ENCODE measurements around the gene GFRA4.

DNA sequence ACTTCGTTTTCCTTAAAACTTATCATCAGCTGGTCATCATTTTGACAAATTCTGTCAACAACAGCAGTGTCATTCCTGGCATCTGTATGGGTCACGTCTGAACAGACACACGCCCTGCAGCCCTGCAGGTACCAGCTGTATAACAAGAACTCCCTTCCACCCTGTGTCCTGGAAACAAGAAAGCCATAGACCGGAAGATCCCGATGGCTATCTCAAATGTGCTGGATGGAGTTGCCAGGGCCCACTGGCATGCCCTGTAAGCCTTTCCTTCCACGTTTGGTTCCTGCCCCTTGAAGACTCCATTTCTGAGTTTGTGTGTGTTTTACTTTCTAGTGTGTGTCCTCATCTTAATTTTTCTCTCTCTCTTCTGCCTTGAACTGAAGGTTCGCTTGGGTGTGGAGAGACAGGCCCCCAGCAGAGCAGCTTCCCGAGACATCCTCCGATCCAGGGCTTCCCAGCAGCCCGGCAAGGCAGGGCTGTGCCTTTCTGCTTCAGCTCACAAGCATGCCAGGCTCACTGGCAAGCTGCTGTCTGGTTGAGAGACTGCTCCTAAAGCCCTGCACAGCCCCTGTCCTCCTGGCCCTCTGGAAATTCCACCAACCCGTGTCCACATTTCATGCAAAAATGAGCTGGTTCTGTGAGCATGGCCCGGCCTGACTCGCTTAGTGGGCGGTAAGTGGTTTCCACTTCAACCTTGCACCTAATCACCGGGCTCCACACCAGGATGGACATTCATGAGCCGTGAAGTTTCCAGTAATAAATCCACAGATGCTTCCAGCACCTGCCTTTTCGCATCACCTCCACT is 8.7 kb downstream of the GFRA4 start:
- TF ChIP-seq, protein P1, sequence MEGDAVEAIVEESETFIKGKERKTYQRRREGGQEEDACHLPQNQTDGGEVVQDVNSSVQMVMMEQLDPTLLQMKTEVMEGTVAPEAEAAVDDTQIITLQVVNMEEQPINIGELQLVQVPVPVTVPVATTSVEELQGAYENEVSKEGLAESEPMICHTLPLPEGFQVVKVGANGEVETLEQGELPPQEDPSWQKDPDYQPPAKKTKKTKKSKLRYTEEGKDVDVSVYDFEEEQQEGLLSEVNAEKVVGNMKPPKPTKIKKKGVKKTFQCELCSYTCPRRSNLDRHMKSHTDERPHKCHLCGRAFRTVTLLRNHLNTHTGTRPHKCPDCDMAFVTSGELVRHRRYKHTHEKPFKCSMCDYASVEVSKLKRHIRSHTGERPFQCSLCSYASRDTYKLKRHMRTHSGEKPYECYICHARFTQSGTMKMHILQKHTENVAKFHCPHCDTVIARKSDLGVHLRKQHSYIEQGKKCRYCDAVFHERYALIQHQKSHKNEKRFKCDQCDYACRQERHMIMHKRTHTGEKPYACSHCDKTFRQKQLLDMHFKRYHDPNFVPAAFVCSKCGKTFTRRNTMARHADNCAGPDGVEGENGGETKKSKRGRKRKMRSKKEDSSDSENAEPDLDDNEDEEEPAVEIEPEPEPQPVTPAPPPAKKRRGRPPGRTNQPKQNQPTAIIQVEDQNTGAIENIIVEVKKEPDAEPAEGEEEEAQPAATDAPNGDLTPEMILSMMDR (conservative IDR thresholded peaks at IDR 0.05) = no peak
- no peak for TF ChIP-seq ZFX (IDR thresholded peaks at IDR 0.05)

Data from C4-2B (cell line).